ENCODE measurements around the gene SUB1. TPM values are rescaled to one million over a fixed set of nuclear protein-coding genes. Genes with fewer than 3 reads are reported as not detected.

The SUB1 gene
- total and polyA plus RNA-seq, 3 donors from 2014 or later = 147 to 210 (median 195) TPM

DNA sequence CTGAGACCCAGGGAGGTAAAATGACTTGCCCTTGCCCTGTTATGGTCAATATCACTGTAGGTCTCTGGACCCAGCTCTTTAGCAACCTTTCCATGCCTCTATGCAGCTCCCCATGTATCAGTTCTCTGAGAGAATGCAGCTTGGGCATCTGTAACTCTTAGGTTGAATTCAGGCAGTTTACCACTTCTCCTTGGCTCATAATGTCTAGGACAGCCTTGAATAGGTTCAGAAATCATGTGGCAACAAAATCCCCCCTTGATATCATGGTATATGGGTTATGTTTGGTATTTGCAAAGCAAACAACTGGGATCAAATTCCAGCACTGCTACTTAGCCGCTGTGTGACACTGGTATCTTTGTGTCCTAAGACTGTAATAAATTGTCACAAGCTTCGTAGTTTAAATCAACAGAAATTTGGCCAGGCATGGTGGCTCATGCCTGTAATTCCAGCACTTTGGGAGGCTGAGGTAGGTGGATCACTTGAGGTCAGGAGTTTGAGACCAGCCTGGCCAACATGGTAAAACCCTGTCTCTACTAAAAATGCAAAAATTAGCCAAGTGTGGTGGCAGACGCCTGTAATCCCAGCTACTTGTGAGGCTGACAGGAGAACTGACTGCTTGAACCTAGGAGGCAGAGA lies 10.7 kb upstream of the SUB1 start:
- TF ChIP-seq, protein P1, sequence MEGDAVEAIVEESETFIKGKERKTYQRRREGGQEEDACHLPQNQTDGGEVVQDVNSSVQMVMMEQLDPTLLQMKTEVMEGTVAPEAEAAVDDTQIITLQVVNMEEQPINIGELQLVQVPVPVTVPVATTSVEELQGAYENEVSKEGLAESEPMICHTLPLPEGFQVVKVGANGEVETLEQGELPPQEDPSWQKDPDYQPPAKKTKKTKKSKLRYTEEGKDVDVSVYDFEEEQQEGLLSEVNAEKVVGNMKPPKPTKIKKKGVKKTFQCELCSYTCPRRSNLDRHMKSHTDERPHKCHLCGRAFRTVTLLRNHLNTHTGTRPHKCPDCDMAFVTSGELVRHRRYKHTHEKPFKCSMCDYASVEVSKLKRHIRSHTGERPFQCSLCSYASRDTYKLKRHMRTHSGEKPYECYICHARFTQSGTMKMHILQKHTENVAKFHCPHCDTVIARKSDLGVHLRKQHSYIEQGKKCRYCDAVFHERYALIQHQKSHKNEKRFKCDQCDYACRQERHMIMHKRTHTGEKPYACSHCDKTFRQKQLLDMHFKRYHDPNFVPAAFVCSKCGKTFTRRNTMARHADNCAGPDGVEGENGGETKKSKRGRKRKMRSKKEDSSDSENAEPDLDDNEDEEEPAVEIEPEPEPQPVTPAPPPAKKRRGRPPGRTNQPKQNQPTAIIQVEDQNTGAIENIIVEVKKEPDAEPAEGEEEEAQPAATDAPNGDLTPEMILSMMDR (IDR thresholded peaks at IDR 0.05) = no peak
- no peak for TF ChIP-seq POLR2A (IDR thresholded peaks at IDR 0.05)
- Histone ChIP-seq H3K36me3 (ENCODE audit: low read depth, missing control alignments) (no peaks in the 10 kb centered on the region), H3K27me3 (no peaks in the 10 kb centered on the region), H3K4me3 (no peak overlapping the region), H3K4me1 (no peaks in the 10 kb centered on the region), H3K27ac (no peak overlapping the region), H3K9me3 (no peaks in the 10 kb centered on the region)
- DNase-seq = no peak
- intact Hi-C loops (cut with DNase I; ENCODE audit: low total_unique reads) = no loop called here
- WGBS, 2 donors = 86 to 87% methylated on average over 3 of the region's 3 CpGs

DNA sequence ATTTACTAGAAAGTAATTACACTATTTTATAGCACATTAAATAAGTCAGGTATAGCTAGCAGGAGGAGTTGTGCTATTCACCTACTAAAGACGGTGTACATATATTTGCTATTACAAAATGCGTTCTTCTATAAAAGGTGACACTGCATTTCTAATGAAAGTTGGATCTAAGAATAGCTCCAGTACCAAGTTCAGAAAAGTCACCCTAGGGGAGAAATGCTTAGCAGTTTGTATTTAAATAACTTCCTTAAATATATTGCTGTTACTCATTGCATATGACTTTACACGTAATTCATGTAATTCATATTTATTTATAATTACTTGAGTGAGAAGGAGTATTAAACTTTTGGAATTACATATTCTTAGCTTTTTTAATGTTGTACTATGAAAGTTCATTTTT lies 7.0 kb upstream of the SUB1 start:
- H3K4me1 ChIP-seq = no peaks in the 10 kb centered on the region
- H3K4me3 ChIP-seq = no peak overlapping the region
- TF ChIP-seq, protein P1 (IDR thresholded peaks at IDR 0.05) = no peak
- TF ChIP-seq POLR2A (IDR thresholded peaks at IDR 0.05) = no peak
- WGBS, 2 donors = 87 to 92% methylated on average over 3 of the region's 3 CpGs
- no peaks in the 10 kb centered on the region for H3K27me3 ChIP-seq
- H3K27ac ChIP-seq = no peak overlapping the region
- DNase-seq = no peak
- no peaks in the 10 kb centered on the region for H3K9me3 ChIP-seq
- H3K36me3 ChIP-seq (ENCODE audit: low read depth, missing control alignments) = no peaks in the 10 kb centered on the region
- intact Hi-C loops (cut with DNase I; ENCODE audit: low total_unique reads) = no loop called here

DNA sequence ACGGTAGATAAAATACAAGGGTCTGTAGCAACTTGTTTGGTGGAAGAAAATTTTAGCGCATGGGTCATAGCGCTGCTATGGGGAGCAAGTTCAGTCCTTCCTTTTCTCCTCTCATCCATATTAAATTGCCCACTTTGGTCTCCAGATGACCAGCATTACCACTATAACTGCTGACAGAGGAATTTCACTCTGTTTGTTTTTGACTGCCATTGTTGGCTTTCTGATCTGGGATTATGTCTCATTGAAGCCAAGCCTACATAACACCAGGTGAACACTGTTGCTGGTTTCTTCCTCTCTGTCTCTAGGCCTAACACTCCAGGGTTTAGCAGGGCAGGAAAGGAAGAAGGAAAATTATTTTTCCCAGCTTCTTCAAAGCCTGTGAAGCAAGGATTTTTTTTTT lies 6.6 kb upstream of the SUB1 start:
- no peaks in the 10 kb centered on the region for H3K27me3 ChIP-seq
- H3K4me1 ChIP-seq = no peaks in the 10 kb centered on the region
- DNase-seq = no peak
- H3K9me3 ChIP-seq = no peaks in the 10 kb centered on the region
- H3K36me3 ChIP-seq (ENCODE audit: low read depth, missing control alignments) = no peaks in the 10 kb centered on the region
- 94 to 98% methylated on average over 3 of the region's 3 CpGs for WGBS, 2 donors
- no peak overlapping the region for H3K27ac ChIP-seq
- no peak for TF ChIP-seq POLR2A (IDR thresholded peaks at IDR 0.05)
- no peak overlapping the region for H3K4me3 ChIP-seq
- intact Hi-C loops (cut with DNase I; ENCODE audit: low total_unique reads) = no loop called here

DNA sequence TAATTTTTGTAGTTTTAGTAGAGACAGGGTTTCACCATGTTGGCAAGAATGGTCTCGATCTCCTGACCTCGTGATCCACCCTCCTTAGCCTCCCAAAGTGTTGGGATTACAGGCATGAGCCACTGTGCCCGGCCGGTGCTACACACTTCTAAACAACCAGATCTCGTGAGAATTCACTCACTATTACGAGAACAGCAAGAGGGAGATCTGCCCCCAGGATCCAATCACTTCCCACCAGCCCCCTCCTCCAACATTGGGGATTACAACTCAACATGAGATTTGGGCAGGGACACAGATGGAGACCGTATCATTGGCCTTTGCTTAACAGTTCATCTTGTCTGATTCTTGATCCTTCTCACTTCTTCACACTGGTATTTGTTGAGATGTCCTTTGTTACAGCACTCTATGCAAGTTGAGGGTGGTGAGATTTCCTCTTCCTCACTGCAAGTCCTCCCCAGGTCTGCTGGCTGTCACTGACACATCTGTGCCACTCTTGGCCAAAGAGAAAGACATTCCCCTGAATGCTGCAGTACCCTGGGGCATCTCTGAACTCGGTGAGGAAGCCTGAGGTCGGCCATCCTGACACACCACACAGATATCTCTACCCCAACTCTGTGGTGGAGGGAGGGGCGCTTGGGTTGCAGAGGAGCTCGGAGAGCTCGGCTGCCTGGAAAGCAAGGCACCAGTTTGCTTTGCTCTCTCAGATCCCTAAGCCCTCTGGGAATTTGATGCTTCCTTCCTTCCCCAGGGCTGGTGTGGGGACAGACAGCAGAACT lies 4.2 kb upstream of the SUB1 start:
- Histone ChIP-seq H3K27me3 (no peaks in the 10 kb centered on the region), H3K4me1 (no peaks in the 10 kb centered on the region), H3K9me3 (no peaks in the 10 kb centered on the region), H3K4me3 (no peak overlapping the region), H3K36me3 (ENCODE audit: low read depth, missing control alignments) (no peaks in the 10 kb centered on the region), H3K27ac (no peak overlapping the region)
- no peak for TF ChIP-seq POLR2A (IDR thresholded peaks at IDR 0.05)
- TF ChIP-seq, protein P1 (IDR thresholded peaks at IDR 0.05) = no peak
- 84 to 86% methylated on average over 12 of the region's 12 CpGs for WGBS, 2 donors
- DNase-seq = no peak
- intact Hi-C loops (cut with DNase I; ENCODE audit: low total_unique reads) = no loop called here

DNA sequence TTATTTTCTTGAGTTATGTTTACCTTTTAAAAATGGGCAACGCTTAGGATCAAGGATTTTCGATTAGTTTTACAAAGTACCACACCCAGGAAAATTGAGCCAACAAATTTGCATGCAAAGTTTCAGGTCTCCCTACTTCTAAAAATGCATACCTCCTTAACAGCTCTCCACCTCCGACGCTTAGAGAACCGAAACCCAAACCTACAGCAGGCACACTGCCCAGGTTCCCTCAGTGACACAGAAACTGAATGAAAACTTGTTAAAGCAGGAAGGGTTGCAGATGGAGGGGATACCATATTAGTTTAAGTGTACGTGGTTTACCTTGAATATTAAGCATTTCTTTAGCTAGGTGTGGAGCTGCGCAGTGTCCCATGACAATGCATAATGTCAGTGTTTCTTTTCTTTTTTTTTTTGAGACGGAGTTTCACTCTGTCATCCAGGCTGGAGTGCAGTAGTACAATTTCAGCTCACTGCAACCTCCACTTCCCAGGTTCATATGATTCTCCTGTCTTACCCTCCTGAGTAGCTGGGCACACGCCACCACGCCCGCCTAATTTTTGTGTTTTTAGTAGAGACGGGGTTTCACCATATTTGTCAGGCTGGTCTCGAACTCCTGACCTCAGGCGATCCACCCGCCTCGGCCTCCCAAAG lies 1.6 kb upstream of the SUB1 start:
- H3K27ac ChIP-seq = no peak overlapping the region
- no peaks in the 10 kb centered on the region for H3K27me3 ChIP-seq
- H3K4me1 ChIP-seq = peaks cover 15% of the 10 kb centered on the region
- no peak for DNase-seq
- H3K4me3 ChIP-seq = no peak overlapping the region
- H3K9me3 ChIP-seq = no peaks in the 10 kb centered on the region
- intact Hi-C loops (cut with DNase I; ENCODE audit: low total_unique reads) = no loop called here
- H3K36me3 ChIP-seq (ENCODE audit: low read depth, missing control alignments) = no peaks in the 10 kb centered on the region
- WGBS, 2 donors = 57 to 72% methylated on average over 16 of the region's 16 CpGs
- TF ChIP-seq, protein P1 (IDR thresholded peaks at IDR 0.05) = no peak
- TF ChIP-seq POLR2A (IDR thresholded peaks at IDR 0.05) = no peak
